Common myeloid progenitor, CD34-positive (primary cell): Measurements from ENCODE around the gene CACNB1.

Source experiments
- CTCF ChIA-PET: fragments of 350-600 bp; sonication (Branson Sonifier 250); formaldehyde crosslinking; loops from one replicate; lab custom pipeline; 2021; ENCODE audit warnings: antibody characterized with exemption; lab: Charles Lee
- POLR2A ChIA-PET: fragments of 350-600 bp; sonication (Branson Sonifier 250); formaldehyde crosslinking; loops from one replicate; lab custom pipeline; 2021; ENCODE audit warnings: antibody characterized with exemption; lab: Charles Lee
- DNase-seq, 3 donors: peaks; one replicate each; pipeline versions ENCODE4 v3.0.0 to v3.0.0-alpha.2; 2013
- H3K27ac ChIP-seq, 2 experiments: 1 replicate in 1 of 2; 2 replicates in 1 of 2; pipeline ENCODE4 v1.7.0; 2013; ENCODE audit warnings: inconsistent platforms in 2 of 2, low read length in 2 of 2, mild to moderate bottlenecking in 2 of 2, low read depth in 1 of 2, moderate library complexity in 1 of 2; ENCODE audit not compliant: severe bottlenecking in 2 of 2, insufficient read depth in 1 of 2, poor library complexity in 1 of 2
- H3K27me3 ChIP-seq, 5 experiments: replicated peaks in 2 of 5; 1 replicate in 3 of 5; 2 replicates in 2 of 5; pipeline versions ENCODE4 v1.6.1 to v1.7.0; 2013; ENCODE audit warnings: low read length in 4 of 5, mild to moderate bottlenecking in 2 of 5, moderate library complexity in 2 of 5, inconsistent platforms in 1 of 5; ENCODE audit not compliant: insufficient read depth in 5 of 5, control insufficient read depth in 4 of 5
- H3K36me3 ChIP-seq, 4 experiments: 1 replicate in 2 of 4; 2 replicates in 2 of 4; pipeline versions ENCODE4 v1.6.1 to v1.7.0; 2013; ENCODE audit warnings: low read length in 3 of 4, control low read depth in 1 of 4, mild to moderate bottlenecking in 1 of 4; ENCODE audit not compliant: control insufficient read depth in 4 of 4, insufficient read depth in 4 of 4
- H3K4me1 ChIP-seq, 4 experiments: 1 replicate in 3 of 4; 2 replicates in 1 of 4; pipeline versions ENCODE4 v1.6.1 to v1.7.1; 2013; ENCODE audit warnings: low read length in 3 of 4, mild to moderate bottlenecking in 3 of 4, control low read depth in 1 of 4, inconsistent platforms in 1 of 4, moderate library complexity in 1 of 4; ENCODE audit not compliant: control insufficient read depth in 4 of 4, insufficient read depth in 4 of 4; ENCODE audit errors: control extremely low read depth in 1 of 4
- H3K4me3 ChIP-seq, 7 experiments: 1 replicate in 4 of 7; 2 replicates in 3 of 7; pipeline versions ENCODE4 v1.5.1 to v1.7.0; 2013; ENCODE audit warnings: mild to moderate bottlenecking in 7 of 7, low read length in 6 of 7, moderate library complexity in 6 of 7, inconsistent platforms in 2 of 7, low read depth in 2 of 7, control low read depth in 1 of 7; ENCODE audit not compliant: insufficient read depth in 4 of 7, control insufficient read depth in 1 of 7; ENCODE audit errors: extremely low read depth in 1 of 7
- H3K9me3 ChIP-seq, 5 experiments: 1 replicate in 4 of 5; 2 replicates in 1 of 5; pipeline versions ENCODE4 v1.6.1 to v1.7.1; 2013; ENCODE audit warnings: low read length in 4 of 5, mild to moderate bottlenecking in 2 of 5, inconsistent platforms in 1 of 5, low read depth in 1 of 5, moderate library complexity in 1 of 5; ENCODE audit not compliant: control insufficient read depth in 4 of 5, insufficient read depth in 2 of 5; ENCODE audit errors: control extremely low read depth in 1 of 5
- WGBS: methylation state at CpG from one replicate; pipeline ENCODE4 v1.1.5; 2013; ENCODE audit not compliant: insufficient coverage; 5-methylcytosine and 5-hydroxymethylcytosine counted together

Gene CACNB1

GRCh38 chr17:39239640-39240314 is 42.3 kb upstream of the CACNB1 start:
- peak in 2 of 3 donors; percentile 68 to 72 for DNase-seq
- Histone ChIP-seq H3K9me3 (no peaks in the 10 kb centered on the region), H3K27ac (no peak overlapping the region), H3K27me3 (no peaks in the 10 kb centered on the region), H3K4me3 (no peak overlapping the region), H3K36me3 (no peaks in the 10 kb centered on the region), H3K4me1 (peaks cover 2 to 30% (median 23%) of the 10 kb centered on the region in 4 experiments)
- POLR2A ChIA-PET, result interaction anchor here (0.5 to 0.7 kb wide), 2 partner anchors 33 to 37 kb away, joined by 3 to 7 read pairs; no protein-coding TSS in a partner anchor
- WGBS, result 36% methylated on average over 14 of the region's 16 CpGs
- CTCF ChIA-PET, result interaction anchor here (0.6 to 21.2 kb wide), 5 partner anchors 8 to 69 kb away, joined by 3 to 425 read pairs (median 47); partner anchors contain the start of gene RPL19

GRCh38 chr17:39238311-39238972 is 41.0 kb upstream of the CACNB1 start:
- POLR2A ChIA-PET, result interaction anchor here (1.1 kb wide), 1 partner anchor 32 kb away, joined by 5 read pairs; no protein-coding TSS in a partner anchor
- no peaks in the 10 kb centered on the region for H3K27me3 ChIP-seq
- no peaks in the 10 kb centered on the region for H3K9me3 ChIP-seq
- H3K4me1 ChIP-seq, result peaks cover 0 to 19% (median 12%) of the 10 kb centered on the region in 4 experiments
- no peaks in the 10 kb centered on the region for H3K36me3 ChIP-seq
- WGBS, result 32% methylated on average over 13 of the region's 15 CpGs
- CTCF ChIA-PET, result interaction anchor here (0.7 to 21.2 kb wide), 21 partner anchors 9 to 255 kb away, joined by 3 to 425 read pairs (median 3); partner anchors contain the start of genes RPL19 and STAC2
- peak overlapping the region in 1 of 7 experiments; percentile 57 for H3K4me3 ChIP-seq
- H3K27ac ChIP-seq, result no peak overlapping the region
- peak; percentile 80 to 90 (median 89) for DNase-seq

GRCh38 chr17:39237586-39237985 is 40.1 kb upstream of the CACNB1 start:
- CTCF ChIA-PET, result interaction anchor here (0.7 to 21.2 kb wide), 18 partner anchors 11 to 254 kb away, joined by 3 to 425 read pairs (median 4); partner anchors contain the start of genes RPL19 and STAC2
- no peaks in the 10 kb centered on the region for H3K36me3 ChIP-seq
- no peaks in the 10 kb centered on the region for H3K9me3 ChIP-seq
- WGBS, result 100% methylated on average over 4 of the region's 7 CpGs
- no peak for DNase-seq
- POLR2A ChIA-PET, result interaction anchor here (0.6 kb wide), 1 partner anchor 32 kb away, joined by 3 read pairs; no protein-coding TSS in a partner anchor
- H3K27me3 ChIP-seq, result peaks cover 0 to 2% (median 0%) of the 10 kb centered on the region in 5 experiments
- H3K4me3 ChIP-seq, result no peak overlapping the region
- H3K27ac ChIP-seq, result no peak overlapping the region
- H3K4me1 ChIP-seq, result peaks cover 0 to 19% (median 12%) of the 10 kb centered on the region in 4 experiments

- WGBS, result 100% methylated on average over 5 of the region's 6 CpGs
Measured at GRCh38 chr17:39236981-39237441, 39.5 kb upstream of the CACNB1 start.

GRCh38 chr17:39236450-39236927 is 39.0 kb upstream of the CACNB1 start:
- Histone ChIP-seq H3K9me3 (no peaks in the 10 kb centered on the region), H3K36me3 (no peaks in the 10 kb centered on the region), H3K4me1 (peaks cover 0 to 29% (median 20%) of the 10 kb centered on the region in 4 experiments), H3K4me3 (no peak overlapping the region), H3K27me3 (peaks cover 0 to 2% (median 0%) of the 10 kb centered on the region in 5 experiments), H3K27ac (no peak overlapping the region)
- WGBS, result 100% methylated on average over 3 of the region's 5 CpGs
- CTCF ChIA-PET, result interaction anchor here (1.0 to 21.2 kb wide), 13 partner anchors 8 to 172 kb away, joined by 3 to 425 read pairs (median 5); partner anchors contain the start of genes RPL19 and STAC2
- POLR2A ChIA-PET, result interaction anchor here (0.7 kb wide), 1 partner anchor 1652 kb away, joined by 6 read pairs; no protein-coding TSS in a partner anchor
- DNase-seq, result no peak

More at GRCh38 chr17:39236981-39237441, 39.5 kb upstream of the CACNB1 start:
- Histone ChIP-seq H3K36me3 (no peaks in the 10 kb centered on the region), H3K27me3 (peaks cover 0 to 2% (median 0%) of the 10 kb centered on the region in 5 experiments), H3K27ac (no peak overlapping the region), H3K4me1 (peaks cover 0 to 24% (median 14%) of the 10 kb centered on the region in 4 experiments), H3K4me3 (no peak overlapping the region), H3K9me3 (no peaks in the 10 kb centered on the region)
- ChIA-PET POLR2A (interaction anchor here (0.7 kb wide), 1 partner anchor 1653 kb away, joined by 6 read pairs; no protein-coding TSS in a partner anchor), CTCF (interaction anchor here (1.0 to 21.2 kb wide), 8 partner anchors 13 to 72 kb away, joined by 3 to 425 read pairs (median 7); partner anchors contain the start of gene RPL19)
- DNase-seq, result no peak

- H3K4me3 ChIP-seq, result no peak overlapping the region
- H3K36me3 ChIP-seq, result no peaks in the 10 kb centered on the region
- H3K27ac ChIP-seq, result no peak overlapping the region
- peaks cover 0 to 30% (median 21%) of the 10 kb centered on the region in 4 experiments for H3K4me1 ChIP-seq
- WGBS, result 47% methylated on average over 16 of the region's 18 CpGs
- peaks cover 0 to 2% (median 0%) of the 10 kb centered on the region in 5 experiments for H3K27me3 ChIP-seq
- H3K9me3 ChIP-seq, result no peaks in the 10 kb centered on the region
- CTCF ChIA-PET, result interaction anchor here (1.0 to 21.2 kb wide), 15 partner anchors 9 to 172 kb away, joined by 3 to 425 read pairs (median 5); partner anchors contain the start of genes RPL19 and STAC2
- POLR2A ChIA-PET, result no interaction called here
- DNase-seq, result peak; percentile 82 to 91 (median 90)
Measured at GRCh38 chr17:39235555-39236449, 38.3 kb upstream of the CACNB1 start.
